Psoas muscle (tissue), 8 donors: ENCODE results near the gene CCDC170. TPM values are rescaled to one million over a fixed set of nuclear protein-coding genes. Genes with fewer than 3 reads are reported as not detected.
A peak's percentile ranks its signal among the peaks of the same experiment; 100 is the strongest.

ENCODE experiments used
- ATAC-seq, 4 donors: fragments of 200-7000 bp; cut with Tn5 transposase; one replicate each; pipeline ENCODE4 v1.9.1; 2020; ENCODE audit warnings: moderate library complexity in 3 of 4, mild to moderate bottlenecking in 2 of 4
- DNase-seq, 2 donors: peaks; one replicate each; pipeline ENCODE4 v3.0.0-alpha.2; 2020
- H3K27ac ChIP-seq: fragments of 200-600 bp; one replicate; pipeline ENCODE4 v1.8.0; 2022
- H3K27me3 ChIP-seq, 3 donors: fragments of 200-600 bp in 1 of 3; one replicate each; pipeline versions ENCODE4 v1.6.1 to v1.8.0; 2013 to 2022; ENCODE audit warnings: low read length in 2 of 3, mild to moderate bottlenecking in 2 of 3, moderate library complexity in 1 of 3; ENCODE audit not compliant: insufficient read depth in 3 of 3
- H3K36me3 ChIP-seq, 2 donors: fragments of 200-600 bp in 1 of 2; one replicate each; pipeline versions ENCODE4 v1.6.1 to v1.8.0; 2013 to 2022; ENCODE audit warnings: low read depth in 1 of 2, mild to moderate bottlenecking in 1 of 2, moderate library complexity in 1 of 2; ENCODE audit not compliant: insufficient read depth in 1 of 2
- H3K4me1 ChIP-seq: fragments of 200-600 bp; one replicate; pipeline ENCODE4 v1.8.0; 2022
- H3K4me3 ChIP-seq: fragments of 200-600 bp; one replicate; pipeline ENCODE4 v1.8.0; 2022; ENCODE audit warnings: mild to moderate bottlenecking
- H3K9me3 ChIP-seq: fragments of 200-600 bp; one replicate; pipeline ENCODE4 v1.8.0; 2022
- WGBS, 3 donors: extraction: QIAGEN DNeasy Blood & Tissue Kit; methylation state at CpG; one replicate each; pipeline versions ENCODE4 v1.1.6 to v1.1.7; 2013; 5-methylcytosine and 5-hydroxymethylcytosine counted together
- intact Hi-C, 2 donors: fragments of 100-400 bp; cut with DNase I; formaldehyde crosslinking; loops; one replicate each; pipeline versions ENCODE4 v1.11.0 to v1.14.2; 2022
- polyA plus RNA-seq, 3 donors: library from polyadenylated mRNA; stranded (reverse); fragments of 200-250 nt; gene quantifications; one replicate each; pipeline ENCODE4 v1.2.3, GENCODE V29; 2013
- total RNA-seq, 4 donors: library from RNA; stranded (reverse); fragmentation: NEBNext Ultra II Directional in 2 of 4; extraction: Animal tissue kit (Norgen Biotek cat#: 25700) in 2 of 4; gene quantifications; one replicate each; pipeline versions ENCODE4 v1.2.1 to v1.2.4, GENCODE V29; 2021 to 2023
- TF ChIP-seq, protein P1 (sequence below): fragments of 200-600 bp; IDR thresholded peaks from one replicate; pipeline ENCODE4 v1.8.0; 2022; ENCODE audit warnings: antibody characterized with exemption
- donor health status: healthy with polysubstance abuse.
- donor health status: DM: no; HTN: no; CAD: no; lungs with moderate emphysema.
- donor health status: Bipolar disorder and iron deficiency.
- donor health status: healthy.
- donor health status: DM: yes; HTN: yes; CAD: no.
- donor health status: DM: no; HTN: no; CAD: no.
- donor health status: DM: no; HTN: no; CAD: no.
- donor health status: DM: yes; HTN: yes; CAD: no.

CCDC170 gene
- total and polyA plus RNA-seq, 7 donors: 0.03 to 0.25 (median 0.14) TPM

DNA sequence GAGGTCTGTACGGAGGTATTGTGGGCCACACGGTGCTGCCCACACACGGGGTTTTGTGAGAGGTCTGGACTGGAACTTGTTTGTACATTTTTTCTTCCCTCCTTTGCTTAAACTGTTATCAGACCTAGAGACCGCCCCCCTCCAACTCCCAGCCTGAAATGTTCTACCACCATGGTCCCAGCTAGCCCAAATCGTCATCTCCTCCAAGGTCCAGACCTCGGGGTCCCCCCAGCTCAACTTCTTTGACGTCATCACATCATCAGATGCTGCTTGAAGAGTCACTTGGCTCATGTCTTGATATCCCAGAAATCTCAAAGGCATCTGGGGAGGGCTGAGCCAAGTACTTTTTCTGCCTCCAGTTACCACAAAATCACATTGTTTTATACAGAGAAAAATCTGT, 2.8 kb upstream of the CCDC170 start:
- TF ChIP-seq, protein P1, sequence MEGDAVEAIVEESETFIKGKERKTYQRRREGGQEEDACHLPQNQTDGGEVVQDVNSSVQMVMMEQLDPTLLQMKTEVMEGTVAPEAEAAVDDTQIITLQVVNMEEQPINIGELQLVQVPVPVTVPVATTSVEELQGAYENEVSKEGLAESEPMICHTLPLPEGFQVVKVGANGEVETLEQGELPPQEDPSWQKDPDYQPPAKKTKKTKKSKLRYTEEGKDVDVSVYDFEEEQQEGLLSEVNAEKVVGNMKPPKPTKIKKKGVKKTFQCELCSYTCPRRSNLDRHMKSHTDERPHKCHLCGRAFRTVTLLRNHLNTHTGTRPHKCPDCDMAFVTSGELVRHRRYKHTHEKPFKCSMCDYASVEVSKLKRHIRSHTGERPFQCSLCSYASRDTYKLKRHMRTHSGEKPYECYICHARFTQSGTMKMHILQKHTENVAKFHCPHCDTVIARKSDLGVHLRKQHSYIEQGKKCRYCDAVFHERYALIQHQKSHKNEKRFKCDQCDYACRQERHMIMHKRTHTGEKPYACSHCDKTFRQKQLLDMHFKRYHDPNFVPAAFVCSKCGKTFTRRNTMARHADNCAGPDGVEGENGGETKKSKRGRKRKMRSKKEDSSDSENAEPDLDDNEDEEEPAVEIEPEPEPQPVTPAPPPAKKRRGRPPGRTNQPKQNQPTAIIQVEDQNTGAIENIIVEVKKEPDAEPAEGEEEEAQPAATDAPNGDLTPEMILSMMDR: no peak
- Histone ChIP-seq H3K9me3 (no peaks in the 10 kb centered on the region), H3K4me3 (no peak overlapping the region), H3K27me3 (peaks cover 0 to 29% (median 6%) of the 10 kb centered on the region in 3 donors), H3K36me3 (no peaks in the 10 kb centered on the region), H3K4me1 (peaks cover 5% of the 10 kb centered on the region), H3K27ac (no peak overlapping the region)
- WGBS, 3 donors: 54 to 67% (median 55%) methylated on average over 7 of the region's 7 CpGs
- intact Hi-C loops: no loop called here
- no peak for DNase-seq
- ATAC-seq: no peak

DNA sequence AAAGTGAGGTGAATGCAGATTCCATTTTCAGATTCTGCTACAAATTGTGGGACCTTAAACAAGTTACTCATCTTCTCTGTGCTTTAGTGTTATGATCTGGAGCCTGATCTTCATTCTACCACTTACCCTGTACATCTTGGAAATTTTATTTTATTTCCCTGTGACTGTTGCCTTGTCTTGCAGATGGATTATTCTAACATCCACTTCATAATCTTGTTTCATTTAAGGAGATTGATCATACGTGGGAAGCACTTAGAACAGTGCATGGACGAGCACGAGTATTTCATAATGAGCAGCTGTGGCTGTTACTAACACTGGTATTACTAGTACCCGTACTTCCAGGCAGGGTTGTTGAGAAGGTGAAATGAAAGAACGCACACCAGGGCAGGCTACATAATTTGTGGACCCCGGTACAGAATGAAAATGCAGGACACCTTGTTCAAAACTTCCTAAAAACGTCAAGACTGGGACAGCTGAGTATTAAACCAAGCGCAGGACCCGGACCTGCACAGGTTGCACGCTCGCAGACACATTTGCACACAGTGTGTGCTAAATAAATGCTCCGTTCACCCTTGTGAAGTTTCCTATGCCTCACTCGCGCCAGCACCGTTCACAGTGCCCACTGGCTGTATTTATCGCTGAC, 535 bp upstream of the CCDC170 start:
- intact Hi-C loops: no loop called here
- WGBS, 3 donors: 28 to 39% (median 30%) methylated on average over 16 of the region's 16 CpGs
- peak in 2 of 4 donors; percentile 25 to 52 for ATAC-seq
- Histone ChIP-seq H3K4me3 (peak overlapping the region; percentile 77), H3K9me3 (no peaks in the 10 kb centered on the region), H3K4me1 (peaks cover 5% of the 10 kb centered on the region), H3K27me3 (peaks cover 0 to 39% (median 6%) of the 10 kb centered on the region in 3 donors), H3K36me3 (no peaks in the 10 kb centered on the region), H3K27ac (no peak overlapping the region)
- DNase-seq: no peak
- TF ChIP-seq, protein P1: no peak

DNA sequence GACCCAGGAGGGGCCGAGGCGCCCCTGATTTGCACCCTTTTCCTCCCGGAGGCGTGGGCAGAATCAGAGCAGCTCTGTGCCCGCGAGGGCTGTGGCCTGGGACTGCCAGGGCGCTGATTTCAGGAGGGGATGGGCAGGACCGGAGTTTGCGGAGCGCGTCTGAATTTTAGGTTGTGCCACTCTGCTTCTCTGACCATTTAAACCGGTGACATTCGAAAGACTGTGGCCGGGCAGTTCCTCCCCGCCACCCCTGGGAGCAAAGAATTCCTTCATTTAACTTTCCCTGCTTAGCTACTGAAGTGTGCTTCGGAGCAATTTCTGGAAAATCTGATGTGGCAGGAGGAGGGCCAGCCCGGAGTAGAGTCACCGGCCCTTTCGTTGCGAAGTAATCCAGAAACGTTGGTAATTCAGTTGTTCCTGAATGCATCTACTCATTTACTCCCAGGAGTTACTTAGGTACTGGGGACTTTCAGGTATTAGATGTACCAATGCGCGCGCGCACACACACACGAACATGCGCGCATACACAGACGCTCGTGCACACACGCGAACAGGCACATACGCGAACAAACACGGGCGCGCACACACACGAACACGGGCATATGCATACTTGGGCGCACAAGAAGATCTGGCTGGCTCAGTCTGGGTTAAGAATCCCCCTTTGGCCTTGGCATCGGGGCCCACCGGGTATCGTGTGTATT, 568 bp downstream of the CCDC170 start:
- peaks cover 0 to 39% (median 6%) of the 10 kb centered on the region in 3 donors for H3K27me3 ChIP-seq
- TF ChIP-seq, protein P1: no peak
- peaks cover 5% of the 10 kb centered on the region for H3K4me1 ChIP-seq
- H3K27ac ChIP-seq: no peak overlapping the region
- H3K4me3 ChIP-seq: peak overlapping the region; percentile 77
- no peaks in the 10 kb centered on the region for H3K36me3 ChIP-seq
- peak; percentile 19 to 66 (median 36) for ATAC-seq
- DNase-seq: peak; percentile 38 to 65
- intact Hi-C loops: no loop called here
- no peaks in the 10 kb centered on the region for H3K9me3 ChIP-seq
- WGBS, 3 donors: 1% methylated on average over 38 to 43 of the region's 43 CpGs

DNA sequence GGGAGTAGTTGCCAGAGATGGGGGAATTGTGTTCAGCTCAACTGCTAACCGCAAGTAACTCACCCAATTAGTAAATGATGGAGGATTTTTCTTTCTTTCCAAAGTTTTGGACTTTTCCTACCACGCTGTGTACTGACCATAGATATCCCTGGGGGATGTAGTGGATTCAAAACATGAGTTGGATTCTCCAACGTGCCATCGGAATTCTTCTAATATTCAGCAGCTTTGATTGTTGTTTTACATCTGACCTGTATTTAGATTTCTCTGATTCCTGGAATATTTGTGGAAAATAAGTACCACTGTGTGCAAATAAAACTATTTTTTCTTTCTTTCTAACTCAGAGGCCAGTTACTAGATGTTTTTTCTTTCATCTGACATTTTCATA, 1.1 kb downstream of the CCDC170 start:
- TF ChIP-seq, protein P1: no peak
- Histone ChIP-seq H3K27ac (no peak overlapping the region), H3K36me3 (no peaks in the 10 kb centered on the region), H3K9me3 (no peaks in the 10 kb centered on the region), H3K4me1 (peaks cover 5% of the 10 kb centered on the region), H3K27me3 (peaks cover 0 to 39% (median 6%) of the 10 kb centered on the region in 3 donors), H3K4me3 (peak overlapping the region; percentile 77)
- DNase-seq (no peak), ATAC-seq (no peak)
- intact Hi-C loops: no loop called here
- WGBS, 3 donors: 16 to 29% (median 17%) methylated on average over 4 of the region's 4 CpGs
